ENCODE results near the gene ONECUT1. TPM values are rescaled to one million over a fixed set of nuclear protein-coding genes. Genes with fewer than 3 reads are reported as not detected.
A peak's percentile ranks its signal among the peaks of the same experiment; 100 is the strongest.

ONECUT1 gene
- total and polyA plus RNA-seq, 2 experiments from 2014 or later, result 5.9 to 9.5 TPM

GRCh38 chr15:52733088-52733487, 57.0 kb downstream of the ONECUT1 start:
- peak; percentile 36 for DNase-seq (ENCODE audit: low spot score)
- no peak overlapping the region for H3K4me3 ChIP-seq
- no peaks in the 10 kb centered on the region for H3K9me2 ChIP-seq (replicated peaks; ENCODE audit: insufficient read depth)
- no peaks in the 10 kb centered on the region for H4K20me1 ChIP-seq (ENCODE audit: insufficient read depth, poor library complexity, severe bottlenecking)
- no peak overlapping the region for H2AFZ ChIP-seq
- no peak overlapping the region for H3K27ac ChIP-seq
- H3K4me1 ChIP-seq (ENCODE audit: insufficient read depth), result peaks cover 7% of the 10 kb centered on the region
- no peaks in the 10 kb centered on the region for H3K27me3 ChIP-seq
- TF ChIP-seq CTCF (IDR thresholded peaks at IDR 0.05; ENCODE audit: poor library complexity) (no peak), EZH2phosphoT487 (IDR thresholded peaks at IDR 0.05; ENCODE audit: low read depth, severe bottlenecking, unreplicated experiment) (no peak), EZH2 (IDR thresholded peaks at IDR 0.05; ENCODE audit: borderline replicate concordance) (no peak)
- H3K79me2 ChIP-seq, result no peaks in the 10 kb centered on the region
- no peak overlapping the region for H3K4me2 ChIP-seq
- no peaks in the 10 kb centered on the region for H3K9me3 ChIP-seq (ENCODE audit: low read depth)
- H3K36me3 ChIP-seq (replicated peaks; ENCODE audit: insufficient read depth, low read depth), result no peaks in the 10 kb centered on the region

DNA sequence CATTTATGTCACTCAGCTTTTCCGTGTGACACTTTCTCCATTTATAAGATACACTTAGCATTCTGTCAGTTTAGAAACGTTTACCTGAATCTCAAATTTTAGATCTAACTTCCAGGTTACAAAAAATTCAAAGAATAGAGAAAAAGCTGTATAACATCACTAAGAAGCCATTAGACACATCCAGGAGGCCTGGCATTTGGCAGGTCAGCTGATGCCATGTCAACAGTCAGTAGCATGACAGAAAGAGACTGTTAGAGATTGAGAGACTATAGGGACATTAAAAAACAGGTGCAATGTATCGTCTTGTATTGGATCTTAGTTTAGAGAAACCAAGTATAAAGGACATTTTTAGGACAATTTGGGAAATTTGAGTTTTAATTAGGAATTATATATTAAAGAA, 57.6 kb downstream of the ONECUT1 start:
- H3K36me3 ChIP-seq (replicated peaks; ENCODE audit: insufficient read depth, low read depth), result no peaks in the 10 kb centered on the region
- TF ChIP-seq EZH2phosphoT487 (IDR thresholded peaks at IDR 0.05; ENCODE audit: low read depth, severe bottlenecking, unreplicated experiment) (no peak), CTCF (IDR thresholded peaks at IDR 0.05; ENCODE audit: poor library complexity) (no peak), EZH2 (IDR thresholded peaks at IDR 0.05; ENCODE audit: borderline replicate concordance) (no peak)
- H3K4me3 ChIP-seq, result no peak overlapping the region
- no peak overlapping the region for H2AFZ ChIP-seq
- DNase-seq (ENCODE audit: low spot score), result no peak
- WGBS (ENCODE audit: low lambda C conversion rate, missing lambda C conversion rate), result 91% methylated on average over 3 of the region's 3 CpGs
- H3K27ac ChIP-seq, result no peak overlapping the region
- no peaks in the 10 kb centered on the region for H3K27me3 ChIP-seq
- H3K9me3 ChIP-seq (ENCODE audit: low read depth), result no peaks in the 10 kb centered on the region
- no peak overlapping the region for H3K4me2 ChIP-seq
- no peaks in the 10 kb centered on the region for H3K9me2 ChIP-seq (replicated peaks; ENCODE audit: insufficient read depth)
- no peaks in the 10 kb centered on the region for H3K79me2 ChIP-seq
- peaks cover 7% of the 10 kb centered on the region for H3K4me1 ChIP-seq (ENCODE audit: insufficient read depth)
- no peaks in the 10 kb centered on the region for H4K20me1 ChIP-seq (ENCODE audit: insufficient read depth, poor library complexity, severe bottlenecking)

- DNase-seq (ENCODE audit: low spot score), result no peak
- H2AFZ ChIP-seq, result no peak overlapping the region
- H3K4me1 ChIP-seq (ENCODE audit: insufficient read depth), result peaks cover 7% of the 10 kb centered on the region
- no peaks in the 10 kb centered on the region for H3K79me2 ChIP-seq
- 81% methylated on average over 2 of the region's 2 CpGs for WGBS (ENCODE audit: low lambda C conversion rate, missing lambda C conversion rate)
- H3K27me3 ChIP-seq, result no peaks in the 10 kb centered on the region
- H3K36me3 ChIP-seq (replicated peaks; ENCODE audit: insufficient read depth, low read depth), result no peaks in the 10 kb centered on the region
- TF ChIP-seq CTCF (IDR thresholded peaks at IDR 0.05; ENCODE audit: poor library complexity) (no peak), EZH2 (IDR thresholded peaks at IDR 0.05; ENCODE audit: borderline replicate concordance) (no peak), EZH2phosphoT487 (IDR thresholded peaks at IDR 0.05; ENCODE audit: low read depth, severe bottlenecking, unreplicated experiment) (no peak)
- no peaks in the 10 kb centered on the region for H3K9me3 ChIP-seq (ENCODE audit: low read depth)
- H3K9me2 ChIP-seq (replicated peaks; ENCODE audit: insufficient read depth), result no peaks in the 10 kb centered on the region
- H3K4me3 ChIP-seq, result no peak overlapping the region
- H3K4me2 ChIP-seq, result no peak overlapping the region
- no peaks in the 10 kb centered on the region for H4K20me1 ChIP-seq (ENCODE audit: insufficient read depth, poor library complexity, severe bottlenecking)
- H3K27ac ChIP-seq, result no peak overlapping the region
Observed at GRCh38 chr15:52731732-52732470, 58.2 kb downstream of the ONECUT1 start.
